GM23338 (cell line): ENCODE data around the gene MRPS6.

Experiments used
- CREB1 ChIP-seq: fragments of 250-450 bp; sonication (Bioruptor Pico); IDR thresholded peaks from 2 replicates; pipeline ENCODE4 v1.5.0; 2020; ENCODE audit warnings: low read depth, mild to moderate bottlenecking, moderate library complexity
- CTCF ChIP-seq, 2 experiments: fragments of 200-600 bp in 1 of 2; sonication (generic) in 1 of 2; conservative IDR thresholded peaks; 2 replicates each; pipeline versions ENCODE4 v1.5.1 to v1.6.1; 2016 to 2017; ENCODE audit warnings: antibody characterized with exemption in 2 of 2, low read depth in 2 of 2, mild to moderate bottlenecking in 2 of 2, moderate library complexity in 1 of 2
- EZH2 ChIP-seq: fragments of 200-600 bp; sonication (generic); IDR thresholded peaks from one replicate; pipeline ENCODE4 v1.8.0; 2017; ENCODE audit warnings: antibody characterized with exemption, mild to moderate bottlenecking, low read depth; ENCODE audit not compliant: unreplicated experiment
- EZH2phosphoT487 ChIP-seq: fragments of 200-600 bp; sonication (generic); IDR thresholded peaks from one replicate; pipeline ENCODE4 v1.8.1; 2018; ENCODE audit warnings: antibody characterized with exemption; ENCODE audit not compliant: unreplicated experiment
- JUNB ChIP-seq: IDR thresholded peaks from one replicate; pipeline ENCODE4 v1.6.1; 2016; ENCODE audit warnings: antibody characterized with exemption; ENCODE audit not compliant: unreplicated experiment
- POLR2AphosphoS5 ChIP-seq: IDR thresholded peaks from 2 replicates; pipeline ENCODE4 v1.6.1; 2016; ENCODE audit warnings: antibody characterized with exemption, low read depth
- REST ChIP-seq: IDR thresholded peaks from one replicate; pipeline ENCODE4 v1.6.1; 2018; ENCODE audit warnings: antibody characterized with exemption; ENCODE audit not compliant: unreplicated experiment
- STAT1 ChIP-seq: IDR thresholded peaks from one replicate; pipeline ENCODE4 v1.6.1; 2016; ENCODE audit warnings: antibody characterized with exemption; ENCODE audit not compliant: unreplicated experiment
- ZNF114 ChIP-seq: fragments of 250-450 bp; sonication (Bioruptor Pico); IDR thresholded peaks from 2 replicates; pipeline ENCODE4 v1.5.0; 2020; ENCODE audit warnings: mild to moderate bottlenecking, moderate library complexity
- ZNF331 ChIP-seq: fragments of 250-450 bp; sonication (Bioruptor Pico); IDR thresholded peaks from 2 replicates; pipeline ENCODE4 v1.5.0; 2020; ENCODE audit warnings: low read depth, mild to moderate bottlenecking, moderate library complexity

- peak in 1 of 2 experiments; percentile 24; a peak in 1 of 4 replicates for TF ChIP-seq CTCF (conservative IDR thresholded peaks at IDR 0.05; ENCODE audit: low read depth in 2 of 2)
- TF ChIP-seq EZH2 = no peak
- TF ChIP-seq POLR2AphosphoS5 = no peak
- no peak for TF ChIP-seq EZH2phosphoT487
- no peak for TF ChIP-seq REST
- TF ChIP-seq ZNF331 (CRISPR knock-in tag) = no peak
- TF ChIP-seq JUNB = no peak
- TF ChIP-seq CREB1 (CRISPR knock-in tag) = no peak
- no peak for TF ChIP-seq ZNF114 (CRISPR knock-in tag)
- TF ChIP-seq STAT1 = no peak
These were observed 1.1 kb downstream of the MRPS6 start for GRCh38 chr21:34074283-34075090.
